SK-N-SH treated with all-trans-retinoic acid at 6 μM for 48 hours (cell line): ENCODE measurements around the gene FBXO3.

Source experiments
- ESRRG ChIP-seq: fragments of 250-450 bp; sonication (Bioruptor Pico); IDR thresholded peaks from 2 replicates; pipeline ENCODE4 v1.6.1; 2021; ENCODE audit warnings: mild to moderate bottlenecking
- ISL1 ChIP-seq: fragments of 250-450 bp; sonication (Bioruptor Pico); IDR thresholded peaks from 2 replicates; pipeline ENCODE4 v2.1.2; 2022; ENCODE audit warnings: mild to moderate bottlenecking, moderate library complexity
- RARB ChIP-seq: fragments of 250-450 bp; sonication (Bioruptor Pico); IDR thresholded peaks from 2 replicates; pipeline ENCODE4 v1.8.0; 2021; ENCODE audit warnings: mild to moderate bottlenecking, moderate library complexity
- TOX ChIP-seq: fragments of 250-450 bp; sonication (Bioruptor Pico); IDR thresholded peaks from 2 replicates; pipeline ENCODE4 v1.8.0; 2021; ENCODE audit warnings: mild to moderate bottlenecking, moderate library complexity, borderline replicate concordance
- ZFP3 ChIP-seq: fragments of 250-450 bp; sonication (Bioruptor Pico); IDR thresholded peaks from 2 replicates; pipeline ENCODE4 v1.5.0; 2020; ENCODE audit warnings: mild to moderate bottlenecking, moderate library complexity

- TF ChIP-seq ISL1 (CRISPR knock-in tag) (no peak), RARB (no peak), TOX (CRISPR knock-in tag) (no peak), ESRRG (CRISPR knock-in tag) (no peak), ZFP3 (CRISPR knock-in tag) (no peak)
These were observed 22.4 kb downstream of the FBXO3 start for GRCh38 chr11:33751878-33752277.
